ENCODE results near the gene TRAPPC12.
A peak's percentile ranks its signal among the peaks of the same experiment; 100 is the strongest.
"Not testable (repeated sequence)": the region's sequence is repeated elsewhere in the genome, so short reads cannot be mapped to it uniquely, and the experiment has no call there.

Gene TRAPPC12

DNA sequence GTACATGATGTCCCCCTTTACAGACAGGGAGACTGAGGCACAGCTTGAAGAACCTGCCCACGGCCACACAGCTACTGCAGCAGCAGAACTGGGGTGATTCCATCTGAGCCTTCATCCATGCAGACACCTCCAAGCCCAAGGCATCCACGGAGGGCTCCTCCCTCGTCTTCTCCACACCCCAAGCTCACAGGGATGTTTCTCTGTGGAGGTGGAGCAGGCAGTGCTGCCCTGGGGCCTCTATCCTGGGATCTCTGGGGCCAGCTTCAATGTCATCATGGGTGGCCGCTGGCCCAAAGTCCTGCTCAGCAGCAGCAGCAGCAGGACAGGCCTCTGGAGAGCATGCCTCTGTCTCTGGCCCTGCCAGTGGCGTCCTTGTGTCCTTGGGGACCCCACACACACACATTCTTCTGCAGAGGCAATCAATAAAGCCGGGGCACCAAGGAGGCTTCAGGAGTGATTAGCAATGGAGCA lies 108.6 kb downstream of the TRAPPC12 start:
- no peak for DNase-seq

- DNase-seq, result no peak
Measured at GRCh38 chr2:3488855-3489763, 109.6 kb downstream of the TRAPPC12 start.

DNA sequence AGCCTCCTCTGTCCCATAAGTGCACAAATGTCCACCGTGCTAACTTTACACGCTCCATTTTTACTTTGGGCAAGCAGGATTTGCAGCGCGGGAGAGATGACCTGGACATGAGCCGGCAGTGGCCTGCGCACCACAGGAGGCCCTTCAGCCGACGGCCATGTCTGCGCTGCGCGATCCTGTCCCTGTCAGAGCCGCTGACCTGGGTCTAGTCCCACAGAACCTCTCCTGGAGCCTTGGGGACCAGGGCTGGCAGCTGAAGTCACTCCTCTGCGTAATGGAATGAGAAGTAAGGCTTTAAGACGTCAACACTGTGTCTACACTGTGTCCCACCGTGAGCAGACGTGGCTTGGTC lies 110.2 kb downstream of the TRAPPC12 start:
- DNase-seq, result no peak

DNA sequence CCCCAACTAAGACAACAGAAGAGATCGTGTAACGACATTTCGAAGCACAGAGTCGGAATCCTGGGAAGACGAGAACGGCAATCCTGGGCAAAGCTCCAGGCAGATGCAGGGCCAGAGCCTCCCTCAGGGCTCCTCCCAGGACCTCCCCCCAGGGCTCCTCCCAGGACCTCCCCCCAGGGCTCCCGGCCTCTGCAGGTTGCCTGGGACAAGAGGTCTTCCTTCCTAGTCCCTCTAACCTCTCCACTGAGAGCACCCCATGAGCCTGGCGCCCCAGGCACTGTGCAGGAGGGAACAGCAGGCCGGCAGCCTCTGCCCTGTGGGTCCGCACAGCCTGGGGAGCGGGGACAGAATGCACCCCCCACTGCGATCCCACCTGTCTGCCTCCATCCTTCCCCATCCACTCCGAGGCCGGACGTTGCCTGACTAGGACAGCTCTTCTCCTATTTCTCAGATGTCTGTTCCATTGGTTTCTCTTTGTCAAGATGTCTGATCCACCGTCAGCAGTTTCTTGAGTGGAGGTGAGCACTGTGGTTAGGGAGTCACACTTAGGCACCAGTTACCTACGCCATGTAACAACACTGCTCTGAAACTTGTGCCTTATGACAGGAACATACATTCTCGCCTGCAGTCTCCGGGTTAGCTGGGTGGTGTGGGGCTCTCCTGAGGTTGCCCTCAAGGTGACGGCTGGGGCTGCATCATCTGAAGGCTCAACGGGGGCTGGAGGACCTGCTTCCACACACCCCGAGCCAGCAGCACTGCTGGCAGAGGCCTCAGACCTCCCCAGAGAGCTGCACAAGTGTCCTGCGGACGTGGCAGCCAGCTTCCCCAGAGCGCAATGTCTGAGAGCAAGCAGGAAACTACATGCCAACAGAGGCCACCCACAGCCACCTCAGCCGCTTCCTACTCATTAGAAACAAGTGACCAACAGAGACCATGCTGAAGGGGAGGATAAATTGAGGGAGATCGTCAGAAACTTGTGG lies 111.0 kb downstream of the TRAPPC12 start:
- DNase-seq, result peak; percentile 39

DNA sequence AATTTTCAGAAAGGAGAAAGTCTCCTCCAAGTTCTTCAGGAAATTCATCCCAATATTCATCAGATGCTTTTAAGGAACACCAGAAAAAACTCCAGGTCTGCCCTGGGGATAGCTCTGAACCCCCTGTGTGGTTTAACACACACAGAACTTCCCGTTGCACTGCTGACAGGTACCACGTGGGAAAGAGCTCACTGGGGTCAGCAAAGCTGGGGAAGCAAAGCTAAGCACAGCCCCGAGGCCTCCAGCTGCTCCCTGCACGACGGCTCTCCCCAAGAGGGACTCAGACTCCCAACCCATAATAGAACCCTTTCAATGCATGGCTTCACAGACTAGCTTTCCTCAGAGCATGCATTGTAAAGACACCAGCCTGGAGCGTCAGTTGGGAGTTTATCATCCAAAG lies 111.8 kb downstream of the TRAPPC12 start:
- DNase-seq, result no peak

DNA sequence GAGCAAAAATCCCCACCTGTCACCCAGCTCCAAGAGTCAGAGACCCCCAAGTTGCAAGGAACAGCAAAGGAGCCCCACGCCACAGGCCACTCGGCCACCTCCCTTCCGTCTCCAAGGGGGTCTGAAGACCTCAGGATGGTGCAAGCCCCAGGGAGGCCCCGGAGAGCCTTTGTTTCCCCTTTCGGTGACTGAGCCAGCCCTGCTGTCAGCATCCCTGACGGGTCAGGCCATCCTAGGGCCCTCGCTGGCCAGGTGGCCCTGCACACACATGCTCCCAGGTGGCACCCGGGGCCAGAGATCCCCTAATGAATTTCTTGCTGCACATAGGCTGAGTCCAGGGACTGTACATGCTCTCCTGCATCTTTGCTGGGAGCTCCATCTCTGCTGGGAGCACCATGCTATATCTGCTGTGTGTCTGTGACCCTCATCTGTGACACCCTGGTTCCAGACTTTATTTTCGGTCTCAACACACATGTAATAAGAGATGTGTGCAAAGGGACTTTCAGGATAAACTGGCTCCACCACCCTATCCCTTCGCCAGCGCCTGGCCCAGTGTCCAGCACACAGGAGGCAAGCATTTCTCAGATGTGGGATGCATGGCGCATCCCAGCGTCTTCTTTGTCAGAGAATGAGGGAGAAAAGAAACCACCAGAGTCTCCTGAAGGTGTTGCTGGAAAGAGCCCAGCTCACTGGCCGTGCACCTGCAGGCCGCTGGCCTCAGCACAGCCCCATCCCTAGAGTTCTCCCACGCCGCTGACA lies 112.4 kb downstream of the TRAPPC12 start:
- no peak for DNase-seq

- not testable (repeated sequence) for DNase-seq
Measured at GRCh38 chr2:3492475-3492787, 112.9 kb downstream of the TRAPPC12 start.

- DNase-seq, result no peak
Measured at GRCh38 chr2:3492951-3493614, 113.6 kb downstream of the TRAPPC12 start.

- DNase-seq, result no peak
Measured at GRCh38 chr2:3493615-3494007, 114.1 kb downstream of the TRAPPC12 start.

- no peak for DNase-seq
Measured at GRCh38 chr2:3494984-3495666, 115.6 kb downstream of the TRAPPC12 start.

GRCh38 chr2:3496708-3497080 lies 117.2 kb downstream of the TRAPPC12 start:
- not testable (repeated sequence) for DNase-seq

GRCh38 chr2:3498783-3499394 lies 119.4 kb downstream of the TRAPPC12 start:
- DNase-seq, result no peak

DNA sequence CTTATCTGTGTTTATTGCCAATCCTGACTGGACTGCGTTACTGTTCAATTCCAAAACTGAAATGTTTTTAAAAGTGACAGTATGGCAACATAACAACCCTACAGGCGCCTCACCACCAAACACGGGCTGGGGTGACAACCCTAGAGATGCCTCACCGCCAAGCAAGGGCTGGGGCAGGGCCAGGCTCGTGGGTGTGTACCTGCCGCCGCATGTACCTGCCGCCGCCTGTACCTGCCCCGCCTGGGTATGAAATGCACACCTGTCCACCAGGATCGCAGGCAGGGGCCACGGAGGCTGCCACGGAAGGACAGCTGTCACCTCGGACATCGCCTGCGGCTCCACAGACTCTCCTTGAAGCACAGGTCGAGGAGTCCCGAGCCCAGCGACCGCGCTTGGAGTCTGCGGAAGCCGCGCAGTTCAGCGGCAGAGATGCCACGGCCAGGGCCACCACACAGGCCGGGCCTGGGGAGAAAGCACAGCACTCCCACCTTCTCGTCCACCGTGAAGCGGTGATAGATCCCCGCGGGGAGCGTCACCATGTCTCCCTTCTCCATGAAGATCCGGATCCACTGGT lies 120.9 kb downstream of the TRAPPC12 start:
- no peak for DNase-seq

DNA sequence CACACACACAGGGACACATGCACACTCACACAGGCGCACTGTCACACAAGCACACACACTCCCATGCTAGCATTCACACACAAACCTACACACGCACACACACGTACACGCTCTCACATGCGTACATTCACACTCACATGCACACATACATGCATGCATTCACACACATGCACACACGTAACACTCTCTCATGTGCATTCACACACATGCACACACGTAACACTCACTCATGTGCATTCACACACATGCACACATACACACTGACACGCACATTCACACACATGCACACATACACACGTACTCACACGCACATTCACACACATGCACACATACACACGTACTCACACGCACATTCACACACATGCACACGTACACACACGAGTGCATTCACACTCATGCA lies 123.6 kb downstream of the TRAPPC12 start:
- DNase-seq, result no peak

- DNase-seq, result no peak
Measured at GRCh38 chr2:3503483-3503882, 124.0 kb downstream of the TRAPPC12 start.

- no peak for DNase-seq
Measured at GRCh38 chr2:3504741-3505140, 125.2 kb downstream of the TRAPPC12 start.

GRCh38 chr2:3505771-3506170 lies 126.3 kb downstream of the TRAPPC12 start:
- DNase-seq, result no peak

DNA sequence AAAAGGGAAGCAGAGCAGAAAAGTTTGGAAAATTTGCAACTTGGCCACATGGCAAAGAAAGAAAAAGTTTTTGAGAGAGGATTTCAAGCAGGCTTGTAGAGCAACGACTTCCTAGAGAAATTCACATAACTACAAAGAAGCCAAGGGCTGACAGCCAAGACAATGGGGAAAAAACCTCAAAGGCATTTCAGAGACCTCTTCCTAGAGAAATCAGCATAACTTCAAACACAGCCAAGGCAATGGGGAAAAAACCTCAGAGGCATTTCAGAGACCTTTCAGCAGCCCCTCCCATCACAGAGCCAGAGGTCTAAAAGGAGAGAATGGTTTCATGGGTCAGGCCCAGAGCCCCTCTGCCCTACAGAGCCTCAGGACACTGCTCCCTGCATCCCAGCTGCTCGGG lies 132.6 kb downstream of the TRAPPC12 start:
- no peak for DNase-seq

GRCh38 chr2:3513026-3513810 lies 133.7 kb downstream of the TRAPPC12 start:
- DNase-seq, result no peak

DNA sequence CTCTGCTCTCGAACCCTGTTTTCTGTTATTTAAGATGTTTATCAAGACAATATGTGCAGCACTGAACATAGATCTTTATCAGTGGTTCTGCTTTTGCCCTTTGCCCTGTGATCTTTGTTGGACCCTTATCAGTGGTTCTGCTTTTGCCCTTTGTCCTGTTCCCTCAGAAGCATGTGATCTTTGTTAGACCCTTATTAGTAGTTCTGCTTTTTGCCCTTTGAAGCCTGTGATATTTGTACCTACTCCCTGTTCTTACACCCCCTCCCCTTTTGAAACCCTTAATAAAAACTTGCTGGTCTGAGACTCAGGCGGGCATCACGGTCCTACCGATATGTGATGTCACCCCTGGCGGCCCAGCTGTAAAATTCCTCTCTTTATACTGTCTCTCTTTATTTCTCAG lies 135.9 kb downstream of the TRAPPC12 start:
- not testable (repeated sequence) for DNase-seq
